ENCODE measurements around the gene ANO1. TPM values are rescaled to one million over a fixed set of nuclear protein-coding genes. Genes with fewer than 3 reads are reported as not detected.
A peak's percentile ranks its signal among the peaks of the same experiment; 100 is the strongest.

The ANO1 gene
- polyA plus RNA-seq, 3 donors: not detected

DNA sequence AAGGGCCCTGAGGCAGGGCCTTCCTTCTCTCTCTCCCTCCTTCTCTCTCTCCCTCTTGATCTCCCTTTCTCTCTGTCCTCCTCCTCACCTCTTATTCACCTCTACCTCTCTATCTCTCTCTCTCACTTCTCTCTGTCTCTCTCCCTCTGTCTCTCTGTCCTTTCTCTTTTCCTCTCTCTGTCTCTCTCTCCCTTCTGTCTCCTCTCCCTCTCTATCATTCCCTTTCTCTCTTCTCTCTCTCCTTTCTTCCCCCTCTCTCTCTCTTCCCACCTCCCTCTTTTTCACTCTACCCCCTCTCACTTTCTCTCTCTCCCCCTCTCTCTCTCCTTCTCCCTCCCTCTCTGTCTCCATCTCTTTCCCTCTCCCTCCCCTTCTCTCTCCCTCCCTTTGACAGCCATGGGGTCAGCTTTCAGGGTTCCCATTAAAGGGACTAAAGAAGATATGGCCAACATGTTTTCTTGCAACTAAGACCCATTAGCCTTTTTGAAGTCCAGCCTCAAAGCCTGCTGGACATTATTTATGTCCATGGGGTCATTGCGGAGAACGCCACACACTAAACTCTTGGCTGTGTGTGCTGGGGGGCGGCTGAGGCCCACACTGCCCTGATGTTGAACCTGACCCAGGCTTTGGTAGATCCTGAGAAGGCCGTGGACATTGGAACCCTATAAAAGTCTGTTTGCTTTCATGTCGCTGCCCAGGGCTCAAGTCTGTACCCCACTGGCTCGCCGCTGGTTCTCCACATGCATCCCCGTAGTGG is 15.0 kb downstream of the ANO1 start:
- H3K36me3 ChIP-seq (replicated peaks in 1 of 2; ENCODE audit: control insufficient read depth in 1 of 2, insufficient read depth in 2 of 2, low read length in 2 of 2): no peaks in the 10 kb centered on the region
- H3K27me3 ChIP-seq (ENCODE audit: control insufficient read depth in 2 of 2, insufficient read depth in 2 of 2, low read length in 2 of 2): no peaks in the 10 kb centered on the region
- WGBS (ENCODE audit: insufficient coverage): 93% methylated on average over 8 of the region's 8 CpGs
- no peaks in the 10 kb centered on the region for H3K9me3 ChIP-seq (replicated peaks in 1 of 2; ENCODE audit: control insufficient read depth in 1 of 2, insufficient read depth in 1 of 2, low read length in 2 of 2)
- H3K27ac ChIP-seq (ENCODE audit: low read depth in 1 of 2, low read length in 2 of 2): no peak overlapping the region
- Mint-ChIP-seq H3K9me3 (peaks cover 0 to 3% (median 0%) of the 10 kb centered on the region in 7 donors), H3K4me1 (no peaks in the 10 kb centered on the region), H3K36me3 (no peaks in the 10 kb centered on the region), H3K27me3 (ENCODE audit: low read depth in 3 of 3) (peaks cover 7 to 15% (median 9%) of the 10 kb centered on the region in 3 donors), H3K4me3 (no peak overlapping the region), H3K27ac (peak overlapping the region in 1 of 7 donors; percentile 9)
- TF ChIP-seq, protein P1, sequence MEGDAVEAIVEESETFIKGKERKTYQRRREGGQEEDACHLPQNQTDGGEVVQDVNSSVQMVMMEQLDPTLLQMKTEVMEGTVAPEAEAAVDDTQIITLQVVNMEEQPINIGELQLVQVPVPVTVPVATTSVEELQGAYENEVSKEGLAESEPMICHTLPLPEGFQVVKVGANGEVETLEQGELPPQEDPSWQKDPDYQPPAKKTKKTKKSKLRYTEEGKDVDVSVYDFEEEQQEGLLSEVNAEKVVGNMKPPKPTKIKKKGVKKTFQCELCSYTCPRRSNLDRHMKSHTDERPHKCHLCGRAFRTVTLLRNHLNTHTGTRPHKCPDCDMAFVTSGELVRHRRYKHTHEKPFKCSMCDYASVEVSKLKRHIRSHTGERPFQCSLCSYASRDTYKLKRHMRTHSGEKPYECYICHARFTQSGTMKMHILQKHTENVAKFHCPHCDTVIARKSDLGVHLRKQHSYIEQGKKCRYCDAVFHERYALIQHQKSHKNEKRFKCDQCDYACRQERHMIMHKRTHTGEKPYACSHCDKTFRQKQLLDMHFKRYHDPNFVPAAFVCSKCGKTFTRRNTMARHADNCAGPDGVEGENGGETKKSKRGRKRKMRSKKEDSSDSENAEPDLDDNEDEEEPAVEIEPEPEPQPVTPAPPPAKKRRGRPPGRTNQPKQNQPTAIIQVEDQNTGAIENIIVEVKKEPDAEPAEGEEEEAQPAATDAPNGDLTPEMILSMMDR (IDR thresholded peaks at IDR 0.05): no peak
- no peak for DNase-seq
- H4K20me1 ChIP-seq (ENCODE audit: insufficient read depth, low read length): no peaks in the 10 kb centered on the region
- H3K4me1 ChIP-seq (ENCODE audit: control insufficient read depth in 1 of 2, insufficient read depth in 2 of 2, low read length in 2 of 2): no peaks in the 10 kb centered on the region
- H3K4me2 ChIP-seq (replicated peaks; ENCODE audit: extremely low read depth, low read length, poor library complexity, severe bottlenecking): no peak overlapping the region
- no peak overlapping the region for H2AFZ ChIP-seq (ENCODE audit: insufficient read depth, low read depth, low read length, poor library complexity, severe bottlenecking)
- intact Hi-C loops (cut with micrococcal nuclease): no loop called here
- no peak overlapping the region for H3K4me3 ChIP-seq (replicated peaks in 1 of 3; ENCODE audit: low read depth in 2 of 3, low read length in 3 of 3)
- no peak overlapping the region for H3K9ac ChIP-seq (ENCODE audit: insufficient read depth, low read length, poor library complexity, severe bottlenecking)
- H3K79me2 ChIP-seq (ENCODE audit: insufficient read depth, low read length): no peaks in the 10 kb centered on the region

DNA sequence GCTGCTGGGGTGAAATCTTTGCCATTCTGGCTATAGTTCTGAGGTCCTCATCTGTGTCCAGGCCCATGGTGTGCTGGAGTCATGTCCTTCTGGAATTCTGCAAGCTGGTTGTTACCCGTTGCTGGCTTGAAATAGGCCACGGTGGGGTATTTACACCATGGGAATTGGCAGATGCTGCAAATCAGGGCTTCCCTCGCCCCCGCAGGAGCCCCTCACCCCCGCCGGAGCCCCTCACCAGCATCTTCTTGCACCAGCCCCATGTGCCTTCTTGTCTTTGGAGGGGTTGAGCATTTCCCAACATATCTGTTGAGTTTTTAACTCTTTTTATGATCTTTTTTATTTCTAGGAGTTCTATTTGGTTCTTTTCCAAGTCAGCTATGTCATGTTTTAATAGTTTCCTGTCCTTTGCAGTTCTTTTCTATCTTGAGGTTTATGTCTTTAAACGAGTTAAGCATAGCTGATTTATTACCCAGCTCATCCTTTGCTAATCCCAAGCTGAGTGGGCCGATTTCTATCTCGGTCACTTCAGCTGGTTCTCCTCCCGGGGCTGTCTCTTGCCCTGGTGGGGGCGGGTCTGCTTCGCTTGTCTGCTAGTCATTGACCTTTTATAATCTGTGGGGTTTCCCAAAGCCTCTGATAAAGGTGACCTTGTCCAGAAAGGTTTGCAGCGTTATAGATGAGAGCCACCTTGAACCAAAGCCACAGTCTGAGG is 17.6 kb downstream of the ANO1 start:
- Histone ChIP-seq H3K4me2 (replicated peaks; ENCODE audit: extremely low read depth, low read length, poor library complexity, severe bottlenecking) (no peak overlapping the region), H3K9ac (ENCODE audit: insufficient read depth, low read length, poor library complexity, severe bottlenecking) (no peak overlapping the region), H3K4me1 (ENCODE audit: control insufficient read depth in 1 of 2, insufficient read depth in 2 of 2, low read length in 2 of 2) (no peaks in the 10 kb centered on the region), H3K27me3 (ENCODE audit: control insufficient read depth in 2 of 2, insufficient read depth in 2 of 2, low read length in 2 of 2) (no peaks in the 10 kb centered on the region), H3K4me3 (replicated peaks in 1 of 3; ENCODE audit: low read depth in 2 of 3, low read length in 3 of 3) (no peak overlapping the region), H3K27ac (ENCODE audit: low read depth in 1 of 2, low read length in 2 of 2) (no peak overlapping the region), H3K9me3 (replicated peaks in 1 of 2; ENCODE audit: control insufficient read depth in 1 of 2, insufficient read depth in 1 of 2, low read length in 2 of 2) (no peaks in the 10 kb centered on the region), H3K36me3 (replicated peaks in 1 of 2; ENCODE audit: control insufficient read depth in 1 of 2, insufficient read depth in 2 of 2, low read length in 2 of 2) (no peaks in the 10 kb centered on the region), H2AFZ (ENCODE audit: insufficient read depth, low read depth, low read length, poor library complexity, severe bottlenecking) (no peak overlapping the region), H3K79me2 (ENCODE audit: insufficient read depth, low read length) (no peaks in the 10 kb centered on the region), H4K20me1 (ENCODE audit: insufficient read depth, low read length) (no peaks in the 10 kb centered on the region)
- Mint-ChIP-seq H3K36me3 (no peaks in the 10 kb centered on the region), H3K9me3 (peaks cover 0 to 3% (median 0%) of the 10 kb centered on the region in 7 donors), H3K27me3 (ENCODE audit: low read depth in 3 of 3) (peaks cover 6 to 10% (median 9%) of the 10 kb centered on the region in 3 donors), H3K4me3 (no peak overlapping the region), H3K4me1 (no peaks in the 10 kb centered on the region), H3K27ac (no peak overlapping the region)
- TF ChIP-seq, protein P1 (IDR thresholded peaks at IDR 0.05): no peak
- intact Hi-C loops (cut with micrococcal nuclease): no loop called here
- DNase-seq: no peak
- 96% methylated on average over 5 of the region's 13 CpGs for WGBS (ENCODE audit: insufficient coverage)
